Brain microvascular endothelial cell (primary cell): ENCODE data around the gene RABEP2.
"Not testable (repeated sequence)": the region's sequence is repeated elsewhere in the genome, so short reads cannot be mapped to it uniquely, and the experiment has no call there.

ENCODE experiments used
- DNase-seq: peaks from one replicate; pipeline ENCODE4 v3.0.0-alpha.2; 2020
- H3K27ac ChIP-seq: fragments of 250-450 bp; sonication (Bioruptor Pico); 2 replicates; pipeline ENCODE4 v1.5.1; 2020; ENCODE audit warnings: mild to moderate bottlenecking, moderate library complexity
- H3K27me3 ChIP-seq: fragments of 250-450 bp; sonication (Bioruptor Pico); replicated peaks from 2 replicates; pipeline ENCODE4 v1.5.1; 2020; ENCODE audit warnings: mild to moderate bottlenecking
- H3K36me3 ChIP-seq: fragments of 250-450 bp; sonication (Bioruptor Pico); replicated peaks from 2 replicates; pipeline ENCODE4 v1.5.1; 2020; ENCODE audit warnings: mild to moderate bottlenecking
- H3K4me3 ChIP-seq: 2 replicates; pipeline ENCODE4 v1.5.1; 2011; ENCODE audit warnings: low read depth, mild to moderate bottlenecking, control low read depth, low read length, moderate library complexity
- in situ Hi-C: cut with HindIII; loops from 2 replicates; pipeline ENCODE4 v1.10.0; 2017; ENCODE audit warnings: low sequenced_read_pairs, low pct_ligation_motif_present
- TF ChIP-seq, protein P1 (sequence below): IDR thresholded peaks from 2 replicates; pipeline ENCODE4 v1.5.1; 2011; ENCODE audit warnings: low read depth, mild to moderate bottlenecking, moderate library complexity, low read length, control low read depth, inconsistent platforms; ENCODE audit errors: missing control alignments

The RABEP2 gene

DNA sequence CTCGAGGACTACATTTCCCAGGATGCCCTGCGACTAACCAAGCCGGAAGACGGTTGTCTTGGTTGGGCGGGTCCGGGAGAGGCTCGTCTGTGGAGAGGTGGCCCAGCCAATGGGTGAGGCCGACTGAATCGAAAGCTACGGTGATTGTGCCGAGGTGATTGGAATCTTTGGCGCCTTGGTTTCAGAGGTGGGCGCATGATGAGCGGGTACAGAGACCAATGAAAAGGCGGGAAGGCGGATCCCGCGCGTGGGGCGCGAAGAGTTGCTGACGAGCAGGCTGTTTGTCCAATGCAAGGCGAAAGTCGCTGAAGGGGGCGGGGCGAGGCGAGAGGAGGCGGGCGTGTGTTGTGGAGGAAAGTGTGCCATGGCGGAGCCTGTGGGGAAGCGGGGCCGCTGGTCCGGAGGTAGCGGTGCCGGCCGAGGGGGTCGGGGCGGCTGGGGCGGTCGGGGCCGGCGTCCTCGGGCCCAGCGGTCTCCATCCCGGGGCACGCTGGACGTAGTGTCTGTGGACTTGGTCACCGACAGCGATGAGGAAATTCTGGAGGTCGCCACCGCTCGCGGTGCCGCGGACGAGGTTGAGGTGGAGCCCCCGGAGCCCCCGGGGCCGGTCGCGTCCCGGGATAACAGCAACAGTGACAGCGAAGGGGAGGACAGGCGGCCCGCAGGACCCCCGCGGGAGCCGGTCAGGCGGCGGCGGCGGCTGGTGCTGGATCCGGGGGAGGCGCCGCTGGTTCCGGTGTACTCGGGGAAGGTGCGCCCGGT, 25.8 kb upstream of the RABEP2 start, which contains the start of gene NFATC2IP:
Gene NFATC2IP (plus strand): TSS at position 290 of the 762 bp plus-strand sequence. CDS start 75 bp downstream, at position 365.
- DNase-seq = peak; percentile 100
- H3K4me3 ChIP-seq = peak within 1 kb of the TSS; percentile 80
- TF ChIP-seq, protein P1, sequence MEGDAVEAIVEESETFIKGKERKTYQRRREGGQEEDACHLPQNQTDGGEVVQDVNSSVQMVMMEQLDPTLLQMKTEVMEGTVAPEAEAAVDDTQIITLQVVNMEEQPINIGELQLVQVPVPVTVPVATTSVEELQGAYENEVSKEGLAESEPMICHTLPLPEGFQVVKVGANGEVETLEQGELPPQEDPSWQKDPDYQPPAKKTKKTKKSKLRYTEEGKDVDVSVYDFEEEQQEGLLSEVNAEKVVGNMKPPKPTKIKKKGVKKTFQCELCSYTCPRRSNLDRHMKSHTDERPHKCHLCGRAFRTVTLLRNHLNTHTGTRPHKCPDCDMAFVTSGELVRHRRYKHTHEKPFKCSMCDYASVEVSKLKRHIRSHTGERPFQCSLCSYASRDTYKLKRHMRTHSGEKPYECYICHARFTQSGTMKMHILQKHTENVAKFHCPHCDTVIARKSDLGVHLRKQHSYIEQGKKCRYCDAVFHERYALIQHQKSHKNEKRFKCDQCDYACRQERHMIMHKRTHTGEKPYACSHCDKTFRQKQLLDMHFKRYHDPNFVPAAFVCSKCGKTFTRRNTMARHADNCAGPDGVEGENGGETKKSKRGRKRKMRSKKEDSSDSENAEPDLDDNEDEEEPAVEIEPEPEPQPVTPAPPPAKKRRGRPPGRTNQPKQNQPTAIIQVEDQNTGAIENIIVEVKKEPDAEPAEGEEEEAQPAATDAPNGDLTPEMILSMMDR = no peak
- H3K27ac ChIP-seq = peak within 1 kb of the TSS; percentile 34
- H3K36me3 ChIP-seq = peaks cover 5% of the 10 kb centered on the region
- in situ Hi-C loops = no loop called here
- no peaks in the 10 kb centered on the region for H3K27me3 ChIP-seq

DNA sequence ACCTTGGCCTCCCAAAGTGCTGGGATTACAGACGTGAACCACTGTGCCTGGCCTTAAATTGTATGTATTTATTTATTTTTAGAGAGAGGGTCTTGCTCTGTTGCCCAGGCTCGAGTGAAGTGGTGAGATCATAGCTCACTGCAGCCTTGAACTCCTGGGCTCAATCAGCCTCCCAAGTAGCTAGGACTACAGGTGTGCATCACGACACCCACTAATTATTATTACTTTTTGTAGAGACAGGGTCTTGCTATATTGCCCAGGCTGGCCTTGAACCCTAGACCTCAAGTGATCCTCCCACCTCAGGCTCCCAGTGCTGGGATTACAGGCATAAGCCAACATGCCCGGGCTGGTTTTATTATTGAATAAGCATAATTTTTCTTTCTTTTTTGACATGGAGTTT, 21.6 kb upstream of the RABEP2 start:
- in situ Hi-C loops = no loop called here
- Histone ChIP-seq H3K4me3 (no peak overlapping the region), H3K27ac (no peak overlapping the region), H3K27me3 (no peaks in the 10 kb centered on the region), H3K36me3 (no peaks in the 10 kb centered on the region)
- DNase-seq = no peak
- TF ChIP-seq, protein P1 = no peak

DNA sequence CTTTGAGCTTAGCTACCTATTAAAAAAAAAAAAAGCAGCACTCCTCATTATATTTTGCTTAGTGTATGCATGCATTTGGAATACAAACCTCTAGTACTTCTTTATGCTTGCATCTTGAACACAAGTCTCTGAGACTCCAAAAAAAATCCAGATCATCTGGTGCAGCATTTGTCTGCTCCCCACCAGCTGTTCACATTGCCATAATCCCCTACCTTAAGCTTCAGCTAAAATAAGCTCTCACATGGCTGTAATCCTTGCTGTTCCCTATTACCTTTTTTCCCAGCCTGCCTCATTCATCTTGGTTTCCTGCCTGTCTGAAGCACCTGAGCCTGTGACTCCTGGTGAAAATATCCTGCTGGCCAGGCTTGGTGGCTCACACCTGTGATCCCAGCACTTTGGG, 18.2 kb upstream of the RABEP2 start:
- DNase-seq = no peak
- Histone ChIP-seq H3K27ac (no peak overlapping the region), H3K27me3 (no peaks in the 10 kb centered on the region), H3K36me3 (no peaks in the 10 kb centered on the region), H3K4me3 (no peak overlapping the region)
- TF ChIP-seq, protein P1 = no peak
- in situ Hi-C loops = no loop called here

DNA sequence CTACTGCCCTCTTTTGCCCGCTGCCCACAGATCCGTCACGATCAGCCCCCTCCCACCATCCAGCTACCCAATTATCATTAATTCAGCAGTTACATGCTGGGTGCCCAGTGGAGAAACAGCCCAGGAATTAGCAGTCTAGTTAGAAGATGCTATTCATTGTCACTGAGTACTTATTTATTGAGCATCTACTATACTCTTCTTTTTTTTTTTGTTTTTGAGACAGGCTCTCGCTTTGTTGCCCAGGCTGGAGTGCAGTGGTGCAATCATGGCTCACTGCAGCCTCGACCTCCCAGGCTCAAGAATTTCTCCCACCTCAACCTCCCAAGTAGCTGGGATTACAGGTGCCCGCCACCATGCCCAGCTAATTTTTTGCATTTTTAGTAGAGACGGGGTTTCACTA, 14.8 kb upstream of the RABEP2 start:
- in situ Hi-C loops, H3K27me3 ChIP-seq, H3K36me3 ChIP-seq, DNase-seq, H3K4me3 ChIP-seq, H3K27ac ChIP-seq: not testable (repeated sequence)

DNA sequence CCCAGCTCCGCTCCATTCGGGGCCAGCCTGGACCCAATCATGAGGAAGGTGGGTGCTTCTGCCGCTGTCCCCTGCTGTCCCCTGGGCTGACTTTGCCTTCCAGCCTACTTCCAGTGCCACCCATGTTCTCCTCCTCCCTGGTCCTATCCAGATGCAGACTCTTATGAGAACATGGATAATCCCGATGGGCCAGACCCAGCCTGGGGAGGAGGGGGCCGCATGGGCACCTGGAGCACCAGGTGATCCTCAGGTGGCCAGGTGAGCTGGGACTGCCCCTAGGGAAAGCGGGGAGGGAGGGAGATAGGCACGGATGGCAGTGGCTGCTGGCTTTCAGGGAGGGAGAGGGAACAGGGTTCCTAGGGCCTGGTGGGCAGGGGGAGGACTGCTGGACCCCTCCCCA, 13.7 kb upstream of the RABEP2 start:
- TF ChIP-seq, protein P1 = no peak
- no peak for DNase-seq
- Histone ChIP-seq H3K27me3 (no peaks in the 10 kb centered on the region), H3K36me3 (no peaks in the 10 kb centered on the region), H3K4me3 (no peak overlapping the region), H3K27ac (no peak overlapping the region)
- in situ Hi-C loops = no loop called here

DNA sequence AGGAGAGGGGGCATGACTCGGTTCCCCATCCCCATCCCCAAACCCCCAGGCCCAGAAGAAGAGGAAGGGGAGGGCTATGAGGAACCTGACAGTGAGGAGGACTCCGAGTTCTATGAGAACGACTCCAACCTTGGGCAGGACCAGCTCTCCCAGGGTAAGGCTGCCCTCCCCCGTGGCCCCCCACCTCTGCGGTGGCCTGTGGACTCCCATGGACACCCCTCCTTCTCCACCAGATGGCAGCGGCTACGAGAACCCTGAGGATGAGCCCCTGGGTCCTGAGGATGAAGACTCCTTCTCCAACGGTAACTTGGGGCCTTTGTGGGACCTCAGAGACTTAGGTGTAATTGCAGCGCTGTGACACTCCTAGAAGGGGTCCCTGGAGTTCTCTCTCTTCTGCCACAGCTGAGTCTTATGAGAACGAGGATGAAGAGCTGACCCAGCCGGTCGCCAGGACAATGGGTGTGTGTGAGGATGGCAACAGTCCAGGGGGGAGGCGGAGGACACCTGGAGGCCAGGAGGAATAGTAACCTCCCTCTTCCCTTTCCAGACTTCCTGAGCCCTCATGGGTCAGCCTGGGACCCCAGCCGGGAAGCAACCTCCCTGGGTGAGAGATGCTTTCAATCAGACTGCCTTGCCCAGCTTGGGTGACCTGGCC, 12.3 kb upstream of the RABEP2 start:
- no peak overlapping the region for H3K27ac ChIP-seq
- H3K36me3 ChIP-seq = no peaks in the 10 kb centered on the region
- no peaks in the 10 kb centered on the region for H3K27me3 ChIP-seq
- in situ Hi-C loops = no loop called here
- TF ChIP-seq, protein P1 = peak; percentile 15
- no peak overlapping the region for H3K4me3 ChIP-seq
- DNase-seq = no peak
